Endothelial cell of umbilical vein (primary cell): ENCODE measurements around the gene COX6B1. TPM values are rescaled to one million over a fixed set of nuclear protein-coding genes. Genes with fewer than 3 reads are reported as not detected.

ENCODE experiments used
- BruUV-seq: library from RNA; stranded (reverse); fragments of 400-500 nt; replicated peaks from 2 replicates; lab custom pipeline; 2021; lab: Mats Ljungman, UMichigan
- CTCF ChIA-PET: fragments of 300-600, 350-600 bp; sonication (Branson Sonifier 250); formaldehyde crosslinking; loops from one replicate; lab custom pipeline; 2021; ENCODE audit warnings: antibody characterized with exemption, inconsistent platforms; lab: Charles Lee
- POLR2A ChIA-PET: fragments of 300-600, 350-600 bp; sonication (Branson Sonifier 250); formaldehyde crosslinking; loops from one replicate; lab custom pipeline; 2021; ENCODE audit warnings: antibody characterized with exemption, inconsistent platforms; lab: Charles Lee
- DNase-seq: peaks from one replicate; pipeline ENCODE4 v3.0.0-alpha.2; 2011; ENCODE audit warnings: low read depth, low spot score
- FAIRE-seq: peaks from 2 replicates; lab custom pipeline; 2011; peaks lifted over from hg19 to GRCh38; lab: Jason Lieb, UNC
- H2AFZ ChIP-seq: 2 replicates; pipeline ENCODE4 v1.6.0; 2012; ENCODE audit warnings: low read depth, low read length, control low read depth, inconsistent platforms
- H3K27ac ChIP-seq: 2 replicates; pipeline ENCODE4 v1.5.1; 2011; ENCODE audit warnings: low read depth, mild to moderate bottlenecking, control low read depth, low read length, moderate library complexity; ENCODE audit not compliant: insufficient read depth
- H3K27me3 ChIP-seq, 2 experiments: 2 replicates each; pipeline versions ENCODE4 v1.6.0 to v1.6.1; 2011; ENCODE audit warnings: low read length in 2 of 2, mixed read lengths in 1 of 2; ENCODE audit not compliant: control insufficient read depth in 2 of 2, insufficient read depth in 2 of 2
- H3K36me3 ChIP-seq, 2 experiments: 2 replicates in 1 of 2; 3 replicates in 1 of 2; pipeline ENCODE4 v1.5.1; 2011; ENCODE audit warnings: low read length in 2 of 2, mild to moderate bottlenecking in 1 of 2, moderate library complexity in 1 of 2; ENCODE audit not compliant: control insufficient read depth in 2 of 2, insufficient read depth in 2 of 2; ENCODE audit errors: extremely low read depth in 1 of 2
- H3K4me1 ChIP-seq: 3 replicates; pipeline ENCODE4 v1.5.1; 2011; ENCODE audit warnings: mild to moderate bottlenecking, low read length; ENCODE audit not compliant: control insufficient read depth, insufficient read depth; ENCODE audit errors: extremely low read depth
- H3K4me2 ChIP-seq: 2 replicates; pipeline ENCODE4 v1.6.1; 2011; ENCODE audit warnings: low read length, control low read depth, mixed read lengths; ENCODE audit not compliant: insufficient read depth
- H3K4me3 ChIP-seq, 3 experiments: fragments of 200-600 bp in 1 of 3; sonication (generic), shearing (Covaris generic) in 1 of 3; replicated peaks in 1 of 3; 2 replicates each; pipeline ENCODE4 v1.5.1; 2011 to 2016; ENCODE audit warnings: control low read depth in 3 of 3, low read length in 3 of 3, mild to moderate bottlenecking in 2 of 3, inconsistent platforms in 1 of 3, low read depth in 1 of 3, moderate library complexity in 1 of 3; ENCODE audit not compliant: insufficient read depth in 1 of 3
- H3K79me2 ChIP-seq: 2 replicates; pipeline ENCODE4 v1.6.0; 2012; ENCODE audit warnings: low read length, inconsistent platforms; ENCODE audit not compliant: control insufficient read depth, insufficient read depth
- H3K9ac ChIP-seq: replicated peaks from 2 replicates; pipeline ENCODE3; 2011; ENCODE audit warnings: low read length, control low read depth; ENCODE audit not compliant: insufficient read depth; ENCODE audit errors: extremely low read depth
- H3K9me1 ChIP-seq: replicated peaks from 3 replicates; pipeline ENCODE4 v1.6.0; 2011; ENCODE audit warnings: mild to moderate bottlenecking, low read length; ENCODE audit not compliant: control insufficient read depth, insufficient read depth; ENCODE audit errors: extremely low read depth
- H3K9me3 ChIP-seq: replicated peaks from 2 replicates; pipeline ENCODE4 v1.5.1; 2012; ENCODE audit warnings: low read length, inconsistent platforms; ENCODE audit not compliant: control insufficient read depth, insufficient read depth
- H4K20me1 ChIP-seq: replicated peaks from 2 replicates; pipeline ENCODE3; 2011; ENCODE audit warnings: mild to moderate bottlenecking, low read length; ENCODE audit not compliant: control insufficient read depth, insufficient read depth; ENCODE audit errors: extremely low read depth
- EZH2 ChIP-seq: IDR thresholded peaks from 2 replicates; pipeline ENCODE4 v1.6.1; 2012; ENCODE audit warnings: borderline replicate concordance, low read depth, mild to moderate bottlenecking, moderate library complexity, low read length, inconsistent platforms; ENCODE audit not compliant: severe bottlenecking
- FOS ChIP-seq: IDR thresholded peaks from 2 replicates; pipeline ENCODE4 v1.6.1; 2011; ENCODE audit warnings: mild to moderate bottlenecking, low read length, moderate library complexity, borderline replicate concordance; ENCODE audit not compliant: insufficient read depth
- GATA2 ChIP-seq: IDR thresholded peaks from 2 replicates; pipeline ENCODE4 v1.7.0; 2011; ENCODE audit warnings: low read depth, mild to moderate bottlenecking, moderate library complexity, mixed read lengths, low read length; ENCODE audit not compliant: insufficient read length, insufficient read depth
- JUN ChIP-seq: IDR thresholded peaks from 2 replicates; pipeline ENCODE4 v1.6.1; 2011; ENCODE audit warnings: borderline replicate concordance, low read depth; ENCODE audit not compliant: insufficient read length, insufficient read depth
- MYC ChIP-seq: IDR thresholded peaks from one replicate; pipeline ENCODE4 v1.6.1; 2011; ENCODE audit warnings: mild to moderate bottlenecking, low read depth, low read length
- POLR2A ChIP-seq: IDR thresholded peaks from 2 replicates; pipeline ENCODE4 v1.6.1; 2012; ENCODE audit warnings: low read depth, mild to moderate bottlenecking, control low read depth, low read length
- POLR2AphosphoS5 ChIP-seq: IDR thresholded peaks from 2 replicates; pipeline ENCODE4 v1.6.1; 2012; ENCODE audit warnings: low read depth, mild to moderate bottlenecking, control low read depth, low read length, moderate library complexity; ENCODE audit not compliant: insufficient read depth
- dilution Hi-C: fragments of 300-500 bp; cut with MboI; formaldehyde crosslinking; loops from one replicate; pipeline ENCODE4 v1.15.0; 2019; ENCODE audit warnings: low sequenced_read_pairs; ENCODE audit not compliant: extremely low pct_ligation_motif_present
- intact Hi-C: fragments of 100-400 bp; cut with micrococcal nuclease; formaldehyde crosslinking; loops from one replicate; pipeline ENCODE4 v1.10.0; 2022
- polyA plus RNA-seq, 4 experiments: library from polyadenylated mRNA; depleted of rRNA in 3 of 4; stranded (reverse) in 3 of 4; unstranded in 1 of 4; fragments of >200 nt; gene quantifications; 2 replicates each; pipeline versions ENCODE4 v1.2.1 to v1.2.3, GENCODE V29; 2011 to 2012; ENCODE audit warnings: missing spikeins in 1 of 4
- total RNA-seq: library from RNA; stranded (reverse); gene quantifications from 2 replicates; pipeline ENCODE4 v1.2.3, GENCODE V29; 2021
- TF ChIP-seq, protein P1 (sequence below): IDR thresholded peaks from 2 replicates; pipeline ENCODE4 v1.6.1; 2011; ENCODE audit not compliant: insufficient read depth, insufficient read length
- TF ChIP-seq, protein P2 (sequence below), 2 donors: IDR thresholded peaks; 1 replicate in 1 of 2; 2 replicates in 1 of 2; pipeline ENCODE4 v1.5.1; 2011; ENCODE audit warnings: low read length in 2 of 2, mild to moderate bottlenecking in 2 of 2, moderate library complexity in 2 of 2, control low read depth in 1 of 2, inconsistent platforms in 1 of 2, low read depth in 1 of 2; ENCODE audit not compliant: insufficient read depth in 1 of 2; ENCODE audit errors: extremely low read depth in 1 of 2

COX6B1 gene
- total and polyA plus RNA-seq, 2 donors (not counting 3 experiments of a cell fraction or from before 2014, with no cell fraction given): 327 to 692 TPM

DNA sequence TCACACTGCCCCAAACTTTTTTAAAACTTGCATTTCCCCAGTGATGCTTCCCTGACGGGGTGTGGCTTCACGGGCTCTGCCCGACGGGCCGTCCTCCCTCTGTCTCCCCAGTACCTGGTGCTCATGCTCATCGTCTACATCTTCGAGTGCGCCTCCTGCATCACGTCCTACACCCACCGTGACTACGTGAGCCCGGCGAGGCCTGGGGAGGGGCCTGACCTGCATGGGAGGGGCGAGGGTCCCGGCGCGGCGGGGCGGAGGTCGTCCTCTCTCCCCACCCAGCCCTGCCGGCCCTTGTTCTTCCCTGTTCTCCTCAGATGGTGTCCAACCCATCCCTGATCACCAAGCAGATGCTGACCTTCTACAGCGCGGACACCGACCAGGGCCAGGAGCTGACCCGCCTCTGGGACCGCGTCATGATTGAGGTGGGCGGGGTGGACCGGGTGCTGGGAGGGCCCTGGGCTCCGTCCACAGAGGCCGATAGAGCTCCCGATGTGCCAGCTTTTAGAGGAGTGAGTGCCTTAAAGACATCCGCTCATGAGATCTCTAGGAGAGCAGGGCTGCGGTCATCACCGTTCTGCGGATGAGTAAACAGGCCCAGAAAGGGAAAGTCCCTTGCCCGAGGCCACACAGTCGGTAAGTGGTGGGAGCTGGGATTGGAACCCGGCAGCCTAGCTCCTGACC is 25.1 kb downstream of the COX6B1 start:
- Histone ChIP-seq H3K4me1 (no peaks in the 10 kb centered on the region), H3K4me3 (peak overlapping the region in 1 of 3 experiments; percentile 40), H3K79me2 (no peaks in the 10 kb centered on the region), H2AFZ (peak overlapping the region; percentile 89), H3K36me3 (no peaks in the 10 kb centered on the region), H3K9me1 (no peaks in the 10 kb centered on the region), H3K27me3 (peaks cover 2 to 6% of the 10 kb centered on the region in 2 experiments), H4K20me1 (no peaks in the 10 kb centered on the region), H3K4me2 (peak overlapping the region; percentile 57), H3K9ac (no peak overlapping the region), H3K27ac (no peak overlapping the region), H3K9me3 (no peaks in the 10 kb centered on the region)
- no peak for TF ChIP-seq MYC
- no peak for TF ChIP-seq FOS
- no peak for TF ChIP-seq JUN
- TF ChIP-seq, protein P1, sequence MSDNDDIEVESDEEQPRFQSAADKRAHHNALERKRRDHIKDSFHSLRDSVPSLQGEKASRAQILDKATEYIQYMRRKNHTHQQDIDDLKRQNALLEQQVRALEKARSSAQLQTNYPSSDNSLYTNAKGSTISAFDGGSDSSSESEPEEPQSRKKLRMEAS: no peak
- TF ChIP-seq, protein P2, sequence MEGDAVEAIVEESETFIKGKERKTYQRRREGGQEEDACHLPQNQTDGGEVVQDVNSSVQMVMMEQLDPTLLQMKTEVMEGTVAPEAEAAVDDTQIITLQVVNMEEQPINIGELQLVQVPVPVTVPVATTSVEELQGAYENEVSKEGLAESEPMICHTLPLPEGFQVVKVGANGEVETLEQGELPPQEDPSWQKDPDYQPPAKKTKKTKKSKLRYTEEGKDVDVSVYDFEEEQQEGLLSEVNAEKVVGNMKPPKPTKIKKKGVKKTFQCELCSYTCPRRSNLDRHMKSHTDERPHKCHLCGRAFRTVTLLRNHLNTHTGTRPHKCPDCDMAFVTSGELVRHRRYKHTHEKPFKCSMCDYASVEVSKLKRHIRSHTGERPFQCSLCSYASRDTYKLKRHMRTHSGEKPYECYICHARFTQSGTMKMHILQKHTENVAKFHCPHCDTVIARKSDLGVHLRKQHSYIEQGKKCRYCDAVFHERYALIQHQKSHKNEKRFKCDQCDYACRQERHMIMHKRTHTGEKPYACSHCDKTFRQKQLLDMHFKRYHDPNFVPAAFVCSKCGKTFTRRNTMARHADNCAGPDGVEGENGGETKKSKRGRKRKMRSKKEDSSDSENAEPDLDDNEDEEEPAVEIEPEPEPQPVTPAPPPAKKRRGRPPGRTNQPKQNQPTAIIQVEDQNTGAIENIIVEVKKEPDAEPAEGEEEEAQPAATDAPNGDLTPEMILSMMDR (IDR thresholded peaks at IDR 0.05; ENCODE audit: extremely low read depth in 1 of 2, insufficient read depth in 1 of 2, low read depth in 1 of 2, low read length in 2 of 2): no peak
- no peak for TF ChIP-seq GATA2
- no peak for TF ChIP-seq POLR2A
- TF ChIP-seq EZH2: no peak
- no peak for TF ChIP-seq POLR2AphosphoS5
- POLR2A ChIA-PET: no interaction called here
- CTCF ChIA-PET: interaction anchor here (1.0 kb wide), 1 partner anchor 22 kb away, joined by 7 read pairs; no protein-coding TSS in a partner anchor
- no TSS peak for BruUV-seq
- dilution Hi-C loops: no loop called here
- intact Hi-C loops: no loop called here
- DNase-seq (peak; percentile 15), FAIRE-seq (peak; percentile 82)
